Ascending aorta (tissue), 2 donors: ENCODE data around the gene CEMIP. TPM values are rescaled to one million over a fixed set of nuclear protein-coding genes. Genes with fewer than 3 reads are reported as not detected.

Experiments
- DNase-seq, 2 donors: peaks; one replicate each; pipeline ENCODE4 v3.0.0-alpha.2; 2019; ENCODE audit warnings: low spot score in 2 of 2
- H3K27ac ChIP-seq, 2 donors: fragments of 200-600 bp; sonication (generic); one replicate each; pipeline ENCODE4 v1.5.1; 2016 to 2017; ENCODE audit warnings: mild to moderate bottlenecking in 1 of 2
- H3K27me3 ChIP-seq: fragments of 200-600 bp; sonication (generic); one replicate; pipeline ENCODE4 v1.5.1; 2017
- H3K36me3 ChIP-seq, 2 donors: fragments of 200-600 bp; sonication (generic); one replicate each; pipeline ENCODE4 v1.5.1; 2016
- H3K4me1 ChIP-seq, 2 donors: fragments of 200-600 bp; sonication (generic); one replicate each; pipeline ENCODE4 v1.5.1; 2016 to 2017; ENCODE audit warnings: mild to moderate bottlenecking in 1 of 2
- H3K4me3 ChIP-seq, 2 donors: fragments of 200-600 bp; sonication (generic); one replicate each; pipeline ENCODE4 v1.5.1; 2016 to 2017; ENCODE audit warnings: mild to moderate bottlenecking in 1 of 2
- H3K9me3 ChIP-seq, 2 donors: fragments of 200-600 bp; sonication (generic); one replicate each; pipeline ENCODE4 v1.5.1; 2016
- intact Hi-C: fragments of 100-400 bp; cut with DNase I; formaldehyde crosslinking; loops from one replicate; pipeline ENCODE4 v1.15.1; 2023
- total RNA-seq: library from RNA; depleted of rRNA; stranded (reverse); fragments of >200 nt; gene quantifications from one replicate; pipeline ENCODE4 v1.1.0, GENCODE V29; 2016
- TF ChIP-seq, protein P1 (sequence below), 3 experiments: fragments of 200-600 bp in 2 of 3; fragments of 450-650 bp in 1 of 3; sonication (generic) in 2 of 3; IDR thresholded peaks; one replicate each; pipeline ENCODE4 v1.5.1; 2016 to 2019; ENCODE audit warnings: antibody characterized with exemption in 3 of 3, mild to moderate bottlenecking in 1 of 3, moderate library complexity in 1 of 3

Gene CEMIP
- total RNA-seq, 1 donor from 2014 or later = not detected

DNA sequence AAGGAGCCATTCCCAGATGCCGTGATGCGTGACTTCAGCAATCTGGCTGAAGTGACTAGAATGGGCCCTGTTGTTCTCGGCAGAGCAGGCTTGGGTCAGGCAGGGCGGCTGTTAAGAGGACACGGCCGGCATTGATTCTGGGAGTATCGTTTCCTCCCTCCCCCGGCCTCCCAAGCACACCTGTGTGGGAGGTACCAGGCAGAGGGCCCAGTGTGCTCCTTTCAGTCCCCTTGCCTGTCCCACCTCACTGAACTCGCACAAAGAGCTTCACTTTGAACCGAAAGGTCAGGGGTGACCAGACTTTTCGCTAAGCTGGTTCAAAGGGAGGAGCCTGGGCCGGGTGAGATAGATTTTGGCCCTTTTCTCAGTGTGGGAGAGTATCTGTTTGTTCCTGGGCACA is 92.7 kb downstream of the CEMIP start:
- no peaks in the 10 kb centered on the region for H3K36me3 ChIP-seq
- no peak overlapping the region for H3K4me3 ChIP-seq
- TF ChIP-seq, protein P1, sequence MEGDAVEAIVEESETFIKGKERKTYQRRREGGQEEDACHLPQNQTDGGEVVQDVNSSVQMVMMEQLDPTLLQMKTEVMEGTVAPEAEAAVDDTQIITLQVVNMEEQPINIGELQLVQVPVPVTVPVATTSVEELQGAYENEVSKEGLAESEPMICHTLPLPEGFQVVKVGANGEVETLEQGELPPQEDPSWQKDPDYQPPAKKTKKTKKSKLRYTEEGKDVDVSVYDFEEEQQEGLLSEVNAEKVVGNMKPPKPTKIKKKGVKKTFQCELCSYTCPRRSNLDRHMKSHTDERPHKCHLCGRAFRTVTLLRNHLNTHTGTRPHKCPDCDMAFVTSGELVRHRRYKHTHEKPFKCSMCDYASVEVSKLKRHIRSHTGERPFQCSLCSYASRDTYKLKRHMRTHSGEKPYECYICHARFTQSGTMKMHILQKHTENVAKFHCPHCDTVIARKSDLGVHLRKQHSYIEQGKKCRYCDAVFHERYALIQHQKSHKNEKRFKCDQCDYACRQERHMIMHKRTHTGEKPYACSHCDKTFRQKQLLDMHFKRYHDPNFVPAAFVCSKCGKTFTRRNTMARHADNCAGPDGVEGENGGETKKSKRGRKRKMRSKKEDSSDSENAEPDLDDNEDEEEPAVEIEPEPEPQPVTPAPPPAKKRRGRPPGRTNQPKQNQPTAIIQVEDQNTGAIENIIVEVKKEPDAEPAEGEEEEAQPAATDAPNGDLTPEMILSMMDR (IDR thresholded peaks at IDR 0.05) = no peak
- H3K27me3 ChIP-seq = no peaks in the 10 kb centered on the region
- no peaks in the 10 kb centered on the region for H3K9me3 ChIP-seq
- intact Hi-C loops = no loop called here
- H3K27ac ChIP-seq = no peak overlapping the region
- no peaks in the 10 kb centered on the region for H3K4me1 ChIP-seq
- DNase-seq = no peak

DNA sequence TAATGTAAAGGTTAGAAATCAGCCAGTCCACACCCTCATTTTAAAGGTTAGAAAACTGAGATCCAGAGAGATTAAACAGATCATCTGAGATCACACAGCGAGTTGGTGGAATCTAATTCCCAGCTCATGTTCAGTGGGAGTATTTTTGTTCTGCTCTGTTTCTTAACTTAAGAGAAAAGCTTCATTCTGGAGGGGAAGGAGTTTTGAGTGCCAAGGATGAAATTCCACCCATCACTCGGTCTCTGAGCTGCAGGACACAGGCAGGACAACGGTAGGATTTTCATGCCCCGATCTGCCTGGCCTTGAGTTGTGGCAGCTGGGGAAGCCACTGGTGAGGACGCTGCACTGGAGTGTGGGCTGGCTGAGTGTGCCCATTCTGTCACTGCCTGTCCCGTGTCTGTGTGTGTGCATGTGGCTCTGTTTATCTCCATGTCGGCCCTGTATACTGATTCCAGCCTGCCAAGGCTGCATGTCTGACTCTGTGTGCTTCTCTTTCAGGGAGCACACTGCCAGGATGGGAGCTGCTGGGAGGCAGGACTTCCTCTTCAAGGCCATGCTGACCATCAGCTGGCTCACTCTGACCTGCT is 94.3 kb downstream of the CEMIP start:
- Histone ChIP-seq H3K36me3 (no peaks in the 10 kb centered on the region), H3K4me3 (no peak overlapping the region), H3K27me3 (no peaks in the 10 kb centered on the region), H3K9me3 (no peaks in the 10 kb centered on the region), H3K27ac (no peak overlapping the region), H3K4me1 (no peaks in the 10 kb centered on the region)
- TF ChIP-seq, protein P1 (IDR thresholded peaks at IDR 0.05) = no peak
- intact Hi-C loops = no loop called here
- no peak for DNase-seq

DNA sequence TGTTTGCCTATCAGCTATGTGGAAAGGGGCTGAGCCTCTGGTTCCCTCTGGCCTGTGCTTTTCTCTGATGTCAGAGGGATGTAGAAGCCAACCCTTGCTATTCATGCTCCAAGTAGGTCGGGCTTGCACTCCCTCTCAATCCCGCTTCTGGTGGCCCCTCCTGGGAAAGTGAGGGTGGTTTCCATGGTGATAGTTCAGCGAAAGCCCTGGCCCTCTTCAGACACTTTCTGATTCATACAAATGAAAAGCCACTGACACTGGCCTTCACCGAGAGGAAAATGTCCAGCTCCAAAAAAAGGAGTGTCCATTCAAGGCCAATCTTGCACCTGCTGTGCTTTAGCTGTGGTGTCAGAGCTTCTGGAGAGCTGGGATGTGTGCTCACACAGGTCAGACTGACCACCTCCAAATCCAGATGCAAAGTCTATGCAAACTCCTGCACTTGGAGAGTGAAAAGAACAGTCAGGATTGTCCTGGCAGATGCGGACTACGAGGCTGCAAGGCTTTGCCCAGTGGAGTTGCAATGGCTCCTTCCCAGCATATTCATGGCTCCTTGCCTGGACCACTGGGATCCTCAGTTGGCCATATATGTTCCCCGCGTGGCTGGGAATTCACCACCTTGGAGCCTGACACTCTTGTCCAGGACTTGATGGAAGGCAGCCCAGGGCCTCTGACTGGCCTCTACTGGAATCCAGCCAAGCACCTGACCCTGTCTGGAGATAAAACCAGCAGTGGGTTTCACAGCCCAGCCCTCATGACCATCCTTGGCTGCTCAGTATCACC is 96.6 kb downstream of the CEMIP start:
- intact Hi-C loops = no loop called here
- no peak for DNase-seq

DNA sequence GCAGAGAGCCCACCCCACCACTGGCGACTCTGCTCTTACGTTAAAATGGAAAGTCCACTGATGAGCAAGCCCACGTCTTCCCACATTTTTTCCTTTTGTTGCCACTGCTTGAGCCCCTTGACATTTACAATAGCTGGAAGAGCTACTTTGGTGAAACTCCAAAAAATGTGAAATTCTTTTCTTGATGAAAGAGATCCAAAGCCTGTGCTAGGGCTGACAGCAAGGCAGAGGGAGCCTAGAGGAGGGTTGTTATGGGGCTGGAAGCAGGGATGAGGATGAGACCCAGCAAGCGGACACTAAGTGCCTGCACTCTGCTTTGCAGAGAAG is 97.1 kb downstream of the CEMIP start:
- TF ChIP-seq, protein P1 (IDR thresholded peaks at IDR 0.05) = no peak
- Histone ChIP-seq H3K27me3 (no peaks in the 10 kb centered on the region), H3K27ac (no peak overlapping the region), H3K9me3 (no peaks in the 10 kb centered on the region), H3K4me1 (no peaks in the 10 kb centered on the region), H3K4me3 (no peak overlapping the region), H3K36me3 (no peaks in the 10 kb centered on the region)
- intact Hi-C loops = no loop called here
- no peak for DNase-seq

More for the DNA sequence above, 96.6 kb downstream of the CEMIP start:
- no peaks in the 10 kb centered on the region for H3K27me3 ChIP-seq
- TF ChIP-seq, protein P1 (IDR thresholded peaks at IDR 0.05) = no peak
- no peak overlapping the region for H3K27ac ChIP-seq
- no peak overlapping the region for H3K4me3 ChIP-seq
- no peaks in the 10 kb centered on the region for H3K4me1 ChIP-seq
- H3K36me3 ChIP-seq = no peaks in the 10 kb centered on the region
- no peaks in the 10 kb centered on the region for H3K9me3 ChIP-seq

DNA sequence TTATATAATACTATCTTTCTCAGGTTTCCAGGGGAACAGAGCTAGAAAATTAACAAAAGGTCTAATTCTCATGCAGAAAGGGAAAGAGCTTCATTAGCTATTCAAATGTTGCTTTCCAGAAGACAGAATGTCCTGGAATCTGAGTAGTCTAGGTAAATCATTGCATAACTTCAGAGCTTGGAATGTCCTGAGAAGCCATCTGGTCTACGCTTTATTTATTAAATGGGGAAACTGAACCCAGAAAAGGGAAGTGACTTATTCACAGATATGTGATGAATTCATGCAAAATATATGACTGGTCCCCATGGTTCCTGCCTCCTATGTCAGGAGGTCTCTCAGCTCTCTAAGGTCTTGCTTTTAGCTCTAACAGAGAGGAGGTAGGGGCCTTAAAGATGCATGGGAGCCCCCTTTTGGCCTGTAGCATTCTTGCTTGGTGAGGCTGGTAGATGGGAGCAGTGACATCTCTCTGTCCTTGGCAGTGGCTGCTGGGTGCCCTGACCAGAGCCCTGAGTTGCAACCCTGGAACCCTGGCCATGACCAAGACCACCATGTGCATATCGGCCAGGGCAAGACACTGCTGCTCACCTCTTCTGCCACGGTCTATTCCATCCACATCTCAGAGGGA is 99.2 kb downstream of the CEMIP start:
- Histone ChIP-seq H3K9me3 (no peaks in the 10 kb centered on the region), H3K27ac (no peak overlapping the region), H3K4me3 (no peak overlapping the region), H3K36me3 (no peaks in the 10 kb centered on the region), H3K4me1 (no peaks in the 10 kb centered on the region), H3K27me3 (no peaks in the 10 kb centered on the region)
- intact Hi-C loops = no loop called here
- TF ChIP-seq, protein P1 (IDR thresholded peaks at IDR 0.05) = no peak
- DNase-seq = no peak
